22Rv1 (cell line): ENCODE measurements around the gene NFATC1.

ENCODE experiments used
- ZFX ChIP-seq: fragments of 450-650 bp; IDR thresholded peaks from 2 replicates; pipeline ENCODE4 v1.6.1; 2017; ENCODE audit warnings: antibody characterized with exemption, borderline replicate concordance
- TF ChIP-seq, protein P1 (sequence below): fragments of 450-650 bp; IDR thresholded peaks from 2 replicates; pipeline ENCODE4 v1.5.1; 2017; ENCODE audit warnings: mild to moderate bottlenecking

DNA sequence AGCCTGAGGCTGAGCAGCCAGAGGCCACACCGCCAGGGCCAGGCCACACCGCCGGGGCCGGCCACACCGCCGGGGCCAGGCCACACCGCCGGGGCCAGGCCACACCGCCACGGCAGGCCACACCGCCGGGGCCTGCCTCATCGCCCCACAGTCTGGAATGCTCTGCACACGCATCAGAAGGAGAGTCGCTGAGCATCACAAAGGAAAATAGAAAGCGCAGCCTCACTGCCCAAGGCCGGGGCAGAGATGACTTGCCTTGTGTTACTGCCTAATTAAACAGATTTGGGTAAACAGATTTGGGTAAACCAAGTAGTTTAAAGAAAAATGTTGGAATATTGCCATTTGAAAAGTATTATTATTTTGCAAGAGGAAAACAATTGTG, 10.4 kb upstream of the NFATC1 start:
- TF ChIP-seq, protein P1, sequence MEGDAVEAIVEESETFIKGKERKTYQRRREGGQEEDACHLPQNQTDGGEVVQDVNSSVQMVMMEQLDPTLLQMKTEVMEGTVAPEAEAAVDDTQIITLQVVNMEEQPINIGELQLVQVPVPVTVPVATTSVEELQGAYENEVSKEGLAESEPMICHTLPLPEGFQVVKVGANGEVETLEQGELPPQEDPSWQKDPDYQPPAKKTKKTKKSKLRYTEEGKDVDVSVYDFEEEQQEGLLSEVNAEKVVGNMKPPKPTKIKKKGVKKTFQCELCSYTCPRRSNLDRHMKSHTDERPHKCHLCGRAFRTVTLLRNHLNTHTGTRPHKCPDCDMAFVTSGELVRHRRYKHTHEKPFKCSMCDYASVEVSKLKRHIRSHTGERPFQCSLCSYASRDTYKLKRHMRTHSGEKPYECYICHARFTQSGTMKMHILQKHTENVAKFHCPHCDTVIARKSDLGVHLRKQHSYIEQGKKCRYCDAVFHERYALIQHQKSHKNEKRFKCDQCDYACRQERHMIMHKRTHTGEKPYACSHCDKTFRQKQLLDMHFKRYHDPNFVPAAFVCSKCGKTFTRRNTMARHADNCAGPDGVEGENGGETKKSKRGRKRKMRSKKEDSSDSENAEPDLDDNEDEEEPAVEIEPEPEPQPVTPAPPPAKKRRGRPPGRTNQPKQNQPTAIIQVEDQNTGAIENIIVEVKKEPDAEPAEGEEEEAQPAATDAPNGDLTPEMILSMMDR = no peak
- TF ChIP-seq ZFX = no peak
